ENCODE data around the gene RMND1.
"Not testable (repeated sequence)": the region's sequence is repeated elsewhere in the genome, so short reads cannot be mapped to it uniquely, and the experiment has no call there.

RMND1 gene

GRCh38 chr6:151451417-151451949 is 443 bp downstream of the RMND1 start:
- no peak for DNase-seq

GRCh38 chr6:151450928-151451327 is 998 bp downstream of the RMND1 start:
- DNase-seq = not testable (repeated sequence)

GRCh38 chr6:151448623-151449022 is 3.3 kb downstream of the RMND1 start:
- DNase-seq = no peak

GRCh38 chr6:151447237-151447636 is 4.7 kb downstream of the RMND1 start:
- no peak for DNase-seq

GRCh38 chr6:151445482-151445881 is 6.4 kb downstream of the RMND1 start:
- no peak for DNase-seq

GRCh38 chr6:151443911-151444621 is 7.9 kb downstream of the RMND1 start:
- DNase-seq = no peak

GRCh38 chr6:151443454-151443853 is 8.5 kb downstream of the RMND1 start:
- no peak for DNase-seq

GRCh38 chr6:151442371-151442770 is 9.6 kb downstream of the RMND1 start:
- DNase-seq = no peak

GRCh38 chr6:151441390-151442166 is 10.3 kb downstream of the RMND1 start:
- DNase-seq = no peak

GRCh38 chr6:151440930-151441329 is 11.0 kb downstream of the RMND1 start:
- DNase-seq = no peak

GRCh38 chr6:151440498-151440897 is 11.4 kb downstream of the RMND1 start:
- no peak for DNase-seq

GRCh38 chr6:151437401-151437800 is 14.5 kb downstream of the RMND1 start:
- DNase-seq = no peak

- no peak for DNase-seq
Observed at GRCh38 chr6:151436802-151437201, 15.1 kb downstream of the RMND1 start.

GRCh38 chr6:151436300-151436699 is 15.6 kb downstream of the RMND1 start:
- DNase-seq = no peak

- no peak for DNase-seq
Observed at GRCh38 chr6:151434369-151434768, 17.6 kb downstream of the RMND1 start.

GRCh38 chr6:151432651-151433050 is 19.3 kb downstream of the RMND1 start:
- DNase-seq = no peak

GRCh38 chr6:151431337-151431736 is 20.6 kb downstream of the RMND1 start:
- DNase-seq = no peak

- no peak for DNase-seq
Observed at GRCh38 chr6:151430886-151431285, 21.0 kb downstream of the RMND1 start.

- DNase-seq = no peak
Observed at GRCh38 chr6:151428093-151428735, 23.7 kb downstream of the RMND1 start.

GRCh38 chr6:151425561-151425960 is 26.4 kb downstream of the RMND1 start:
- no peak for DNase-seq

GRCh38 chr6:151422981-151423380 is 28.9 kb downstream of the RMND1 start:
- no peak for DNase-seq

GRCh38 chr6:151417477-151417876 is 34.4 kb downstream of the RMND1 start:
- no peak for DNase-seq

GRCh38 chr6:151414641-151415260 is 37.2 kb downstream of the RMND1 start:
- DNase-seq = no peak
